Measurements from ENCODE around the gene CYP27B1. TPM values are rescaled to one million over a fixed set of nuclear protein-coding genes. Genes with fewer than 3 reads are reported as not detected.

CYP27B1 gene
- total and polyA plus RNA-seq, 10 of the 15 experiments (the other 5 are each of a cell fraction or from before 2014, with no cell fraction given) = 0.10 to 2.7 (median 1.1) TPM

DNA sequence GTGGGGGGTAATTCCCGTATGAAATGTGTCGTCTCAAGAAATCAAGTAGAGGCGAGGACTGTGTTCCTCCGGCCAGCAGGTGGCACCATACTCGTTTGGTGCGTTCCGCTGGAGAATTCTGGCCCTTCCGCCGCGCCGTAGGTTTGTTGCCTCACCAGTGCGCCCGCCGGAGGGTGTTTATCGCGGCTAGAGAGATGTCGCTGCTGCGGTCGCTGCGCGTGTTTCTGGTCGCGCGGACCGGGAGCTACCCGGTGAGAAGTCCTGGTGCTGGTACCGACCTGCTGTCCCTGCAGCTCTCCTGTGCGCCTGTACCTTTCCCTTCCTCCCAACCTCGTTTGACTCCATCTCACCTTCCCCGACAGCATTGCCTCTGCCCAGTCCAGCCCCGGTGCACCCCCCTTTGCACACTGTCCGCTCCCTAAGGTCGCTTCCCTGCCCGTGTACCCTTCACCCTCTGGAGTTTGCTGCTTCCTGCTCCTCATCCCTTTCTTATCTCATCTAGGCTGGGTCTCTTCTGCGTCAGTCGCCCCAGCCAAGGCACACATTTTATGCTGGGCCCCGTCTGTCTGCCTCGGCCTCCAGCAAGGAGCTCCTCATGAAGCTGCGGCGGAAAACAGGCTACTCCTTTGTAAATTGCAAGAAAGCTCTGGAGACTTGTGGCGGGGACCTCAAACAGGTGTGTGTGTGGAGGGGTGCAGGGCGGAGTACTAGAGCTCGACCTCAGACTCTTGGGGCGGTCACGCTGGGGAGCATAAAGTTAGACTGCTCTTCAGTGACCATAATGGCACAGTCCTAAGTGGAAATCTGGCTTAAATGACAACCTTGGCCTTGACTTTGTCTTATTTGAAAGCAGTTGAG lies 16.0 kb upstream of the CYP27B1 start, which contains the start of gene TSFM (continued):
- no peak for TF ChIP-seq NFXL1 (IDR thresholded peaks at IDR 0.05; ENCODE audit: borderline replicate concordance)
- no peak for TF ChIP-seq BMI1 (IDR thresholded peaks at IDR 0.05; ENCODE audit: borderline replicate concordance)
- TF ChIP-seq KDM1A (IDR thresholded peaks at IDR 0.05; ENCODE audit: borderline replicate concordance) = no peak
- TF ChIP-seq EED (IDR thresholded peaks at IDR 0.05; ENCODE audit: low read depth) = 0 out of 2 replicates have a peak, but pooled peaks have one; percentile 17
- no peak for TF ChIP-seq KAT2A (conservative IDR thresholded peaks at IDR 0.05; ENCODE audit: control insufficient read depth, low read depth, low read length)
- TF ChIP-seq NRF1 (conservative IDR thresholded peaks at IDR 0.05; ENCODE audit: low read depth, low read length) = no peak
- TF ChIP-seq, protein P1, sequence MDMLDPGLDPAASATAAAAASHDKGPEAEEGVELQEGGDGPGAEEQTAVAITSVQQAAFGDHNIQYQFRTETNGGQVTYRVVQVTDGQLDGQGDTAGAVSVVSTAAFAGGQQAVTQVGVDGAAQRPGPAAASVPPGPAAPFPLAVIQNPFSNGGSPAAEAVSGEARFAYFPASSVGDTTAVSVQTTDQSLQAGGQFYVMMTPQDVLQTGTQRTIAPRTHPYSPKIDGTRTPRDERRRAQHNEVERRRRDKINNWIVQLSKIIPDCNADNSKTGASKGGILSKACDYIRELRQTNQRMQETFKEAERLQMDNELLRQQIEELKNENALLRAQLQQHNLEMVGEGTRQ (IDR thresholded peaks at IDR 0.05; ENCODE audit: borderline replicate concordance, low read depth, low read length) = no peak
- TF ChIP-seq IKZF1 (conservative IDR thresholded peaks at IDR 0.05) = peak; percentile 82
- TF ChIP-seq CEBPB (IDR thresholded peaks at IDR 0.05; ENCODE audit: borderline replicate concordance in 1 of 2, low read depth in 2 of 2, low read length in 2 of 2) = 0 out of 4 replicates have a peak, but pooled peaks of 1 of the 2 experiments have one; percentile 31
- peak; percentile 87; the same call in 1 of the 2 replicates for TF ChIP-seq TARDBP (IDR thresholded peaks at IDR 0.05; ENCODE audit: borderline replicate concordance)
- TF ChIP-seq ZZZ3 (IDR thresholded peaks at IDR 0.05; ENCODE audit: control insufficient read depth, insufficient read length, low read depth) = no peak
- TF ChIP-seq CBX3 (IDR thresholded peaks at IDR 0.05; ENCODE audit: borderline replicate concordance, low read depth) = no peak
- TF ChIP-seq BHLHE40 (IDR thresholded peaks at IDR 0.05; ENCODE audit: borderline replicate concordance in 1 of 2, low read depth in 2 of 2, low read length in 1 of 2) = peak; percentile 65 to 73; a peak in 3 of 4 replicates
- TF ChIP-seq, protein P2, sequence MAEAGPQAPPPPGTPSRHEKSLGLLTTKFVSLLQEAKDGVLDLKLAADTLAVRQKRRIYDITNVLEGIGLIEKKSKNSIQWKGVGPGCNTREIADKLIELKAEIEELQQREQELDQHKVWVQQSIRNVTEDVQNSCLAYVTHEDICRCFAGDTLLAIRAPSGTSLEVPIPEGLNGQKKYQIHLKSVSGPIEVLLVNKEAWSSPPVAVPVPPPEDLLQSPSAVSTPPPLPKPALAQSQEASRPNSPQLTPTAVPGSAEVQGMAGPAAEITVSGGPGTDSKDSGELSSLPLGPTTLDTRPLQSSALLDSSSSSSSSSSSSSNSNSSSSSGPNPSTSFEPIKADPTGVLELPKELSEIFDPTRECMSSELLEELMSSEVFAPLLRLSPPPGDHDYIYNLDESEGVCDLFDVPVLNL (IDR thresholded peaks at IDR 0.05; ENCODE audit: low read depth, low read length) = no peak
- TF ChIP-seq SMARCA5 (IDR thresholded peaks at IDR 0.05) = peak; percentile 85; the same call in 1 of the 2 replicates
- no peak for TF ChIP-seq ZNF217 (IDR thresholded peaks at IDR 0.05)
- TF ChIP-seq, protein P3, sequence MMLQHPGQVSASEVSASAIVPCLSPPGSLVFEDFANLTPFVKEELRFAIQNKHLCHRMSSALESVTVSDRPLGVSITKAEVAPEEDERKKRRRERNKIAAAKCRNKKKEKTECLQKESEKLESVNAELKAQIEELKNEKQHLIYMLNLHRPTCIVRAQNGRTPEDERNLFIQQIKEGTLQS (IDR thresholded peaks at IDR 0.05; ENCODE audit: borderline replicate concordance, extremely low read depth, low read depth, low read length) = peak; percentile 58; the same call in 1 of the 2 replicates
- TF ChIP-seq, protein P4, sequence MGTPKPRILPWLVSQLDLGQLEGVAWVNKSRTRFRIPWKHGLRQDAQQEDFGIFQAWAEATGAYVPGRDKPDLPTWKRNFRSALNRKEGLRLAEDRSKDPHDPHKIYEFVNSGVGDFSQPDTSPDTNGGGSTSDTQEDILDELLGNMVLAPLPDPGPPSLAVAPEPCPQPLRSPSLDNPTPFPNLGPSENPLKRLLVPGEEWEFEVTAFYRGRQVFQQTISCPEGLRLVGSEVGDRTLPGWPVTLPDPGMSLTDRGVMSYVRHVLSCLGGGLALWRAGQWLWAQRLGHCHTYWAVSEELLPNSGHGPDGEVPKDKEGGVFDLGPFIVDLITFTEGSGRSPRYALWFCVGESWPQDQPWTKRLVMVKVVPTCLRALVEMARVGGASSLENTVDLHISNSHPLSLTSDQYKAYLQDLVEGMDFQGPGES (IDR thresholded peaks at IDR 0.05) = no peak
- TF ChIP-seq CREB1 (IDR thresholded peaks at IDR 0.05; ENCODE audit: low read depth) = peak; percentile 98
- TF ChIP-seq MEF2B (IDR thresholded peaks at IDR 0.05; ENCODE audit: partially characterized antibody, poor library complexity, severe bottlenecking) = no peak
- TF ChIP-seq, protein P5, sequence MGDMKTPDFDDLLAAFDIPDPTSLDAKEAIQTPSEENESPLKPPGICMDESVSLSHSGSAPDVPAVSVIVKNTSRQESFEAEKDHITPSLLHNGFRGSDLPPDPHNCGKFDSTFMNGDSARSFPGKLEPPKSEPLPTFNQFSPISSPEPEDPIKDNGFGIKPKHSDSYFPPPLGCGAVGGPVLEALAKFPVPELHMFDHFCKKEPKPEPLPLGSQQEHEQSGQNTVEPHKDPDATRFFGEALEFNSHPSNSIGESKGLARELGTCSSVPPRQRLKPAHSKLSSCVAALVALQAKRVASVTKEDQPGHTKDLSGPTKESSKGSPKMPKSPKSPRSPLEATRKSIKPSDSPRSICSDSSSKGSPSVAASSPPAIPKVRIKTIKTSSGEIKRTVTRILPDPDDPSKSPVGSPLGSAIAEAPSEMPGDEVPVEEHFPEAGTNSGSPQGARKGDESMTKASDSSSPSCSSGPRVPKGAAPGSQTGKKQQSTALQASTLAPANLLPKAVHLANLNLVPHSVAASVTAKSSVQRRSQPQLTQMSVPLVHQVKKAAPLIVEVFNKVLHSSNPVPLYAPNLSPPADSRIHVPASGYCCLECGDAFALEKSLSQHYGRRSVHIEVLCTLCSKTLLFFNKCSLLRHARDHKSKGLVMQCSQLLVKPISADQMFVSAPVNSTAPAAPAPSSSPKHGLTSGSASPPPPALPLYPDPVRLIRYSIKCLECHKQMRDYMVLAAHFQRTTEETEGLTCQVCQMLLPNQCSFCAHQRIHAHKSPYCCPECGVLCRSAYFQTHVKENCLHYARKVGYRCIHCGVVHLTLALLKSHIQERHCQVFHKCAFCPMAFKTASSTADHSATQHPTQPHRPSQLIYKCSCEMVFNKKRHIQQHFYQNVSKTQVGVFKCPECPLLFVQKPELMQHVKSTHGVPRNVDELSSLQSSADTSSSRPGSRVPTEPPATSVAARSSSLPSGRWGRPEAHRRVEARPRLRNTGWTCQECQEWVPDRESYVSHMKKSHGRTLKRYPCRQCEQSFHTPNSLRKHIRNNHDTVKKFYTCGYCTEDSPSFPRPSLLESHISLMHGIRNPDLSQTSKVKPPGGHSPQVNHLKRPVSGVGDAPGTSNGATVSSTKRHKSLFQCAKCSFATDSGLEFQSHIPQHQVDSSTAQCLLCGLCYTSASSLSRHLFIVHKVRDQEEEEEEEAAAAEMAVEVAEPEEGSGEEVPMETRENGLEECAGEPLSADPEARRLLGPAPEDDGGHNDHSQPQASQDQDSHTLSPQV (IDR thresholded peaks at IDR 0.05) = no peak
- TF ChIP-seq SMAD1 (IDR thresholded peaks at IDR 0.05; ENCODE audit: low read depth, partially characterized antibody) = no peak

Data from GM12878 (cell line).